Memory B cell (primary cell): ENCODE measurements around the gene PAPSS1.

Source experiments
- ATAC-seq: fragments of 150-1000 bp; cut with Tn5 transposase; 2 replicates; pipeline ENCODE4 v1.10.0; 2021; ENCODE audit warnings: low read depth, mild to moderate bottlenecking, moderate library complexity
- DNase-seq, 2 donors: peaks; one replicate each; pipeline ENCODE4 v3.0.0; 2022; ENCODE audit warnings: low spot score in 2 of 2
- H3K27ac Mint-ChIP-seq: one replicate; pipeline ENCODE4 v1.8.0; 2022; ENCODE audit warnings: mild to moderate bottlenecking, moderate library complexity, mixed read lengths
- H3K27me3 Mint-ChIP-seq: one replicate; pipeline ENCODE4 v1.8.0; 2022; ENCODE audit warnings: mixed read lengths
- H3K36me3 Mint-ChIP-seq: one replicate; pipeline ENCODE4 v1.8.0; 2022; ENCODE audit warnings: mild to moderate bottlenecking, mixed read lengths
- H3K4me1 Mint-ChIP-seq: one replicate; pipeline ENCODE4 v1.8.0; 2022; ENCODE audit warnings: mixed read lengths
- H3K4me3 Mint-ChIP-seq: one replicate; pipeline ENCODE4 v1.8.0; 2022; ENCODE audit warnings: mild to moderate bottlenecking, moderate library complexity, mixed read lengths
- H3K9me3 Mint-ChIP-seq: one replicate; pipeline ENCODE4 v1.8.0; 2022; ENCODE audit warnings: mixed read lengths

Gene PAPSS1

DNA sequence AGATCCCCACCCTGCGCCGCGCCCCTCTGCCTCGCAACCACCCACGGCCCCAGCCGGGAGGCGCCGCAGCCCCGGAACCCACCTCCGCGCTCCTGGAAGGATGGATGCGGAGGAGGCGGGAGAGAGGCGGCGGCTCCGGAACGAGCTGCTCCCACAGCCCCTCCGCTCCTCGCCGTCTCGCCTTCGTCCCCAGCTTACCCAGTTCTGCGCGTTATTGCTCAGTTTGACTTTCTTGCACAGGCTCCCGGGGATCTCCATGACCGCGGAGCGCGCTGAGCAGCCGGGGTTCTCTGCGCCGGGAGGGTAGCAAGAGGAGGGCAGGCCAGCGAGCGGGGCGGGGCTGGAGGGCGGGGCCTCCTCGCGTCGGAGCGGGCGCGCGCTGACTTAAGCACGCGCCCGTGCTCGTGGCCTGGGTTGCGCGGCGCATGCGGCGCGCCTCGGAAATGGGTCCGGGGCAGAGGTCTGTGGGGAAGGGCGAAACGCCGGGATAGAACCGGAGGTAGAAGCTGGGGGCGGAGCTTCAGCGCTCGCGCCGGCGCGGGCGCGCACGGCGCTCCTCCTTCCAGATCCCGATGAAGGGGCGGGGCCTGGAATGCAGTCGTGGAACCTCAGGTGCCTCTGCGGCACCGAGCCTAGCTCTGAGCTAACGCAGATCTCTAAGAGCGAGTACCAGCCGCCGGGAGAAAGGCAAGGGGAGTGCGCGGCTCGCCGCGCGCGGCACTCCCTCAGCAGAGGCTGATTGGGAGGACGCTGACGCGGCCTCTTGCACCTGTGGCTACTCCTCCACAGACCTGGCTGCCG, at the start of gene PAPSS1:
TSS of gene PAPSS1 (minus strand) at position 313 of the 801 bp plus-strand sequence. CDS start at position 258, 55 bp downstream.
- Mint-ChIP-seq H3K27ac (peak within 1 kb of the TSS; percentile 70), H3K4me1 (peaks cover 34% of the 10 kb centered on the region), H3K27me3 (no peaks in the 10 kb centered on the region), H3K4me3 (peak within 1 kb of the TSS; percentile 98), H3K36me3 (peaks cover 7% of the 10 kb centered on the region), H3K9me3 (no peaks in the 10 kb centered on the region)
- ATAC-seq (peak; percentile 82), DNase-seq (peak; percentile 86 to 92)

DNA sequence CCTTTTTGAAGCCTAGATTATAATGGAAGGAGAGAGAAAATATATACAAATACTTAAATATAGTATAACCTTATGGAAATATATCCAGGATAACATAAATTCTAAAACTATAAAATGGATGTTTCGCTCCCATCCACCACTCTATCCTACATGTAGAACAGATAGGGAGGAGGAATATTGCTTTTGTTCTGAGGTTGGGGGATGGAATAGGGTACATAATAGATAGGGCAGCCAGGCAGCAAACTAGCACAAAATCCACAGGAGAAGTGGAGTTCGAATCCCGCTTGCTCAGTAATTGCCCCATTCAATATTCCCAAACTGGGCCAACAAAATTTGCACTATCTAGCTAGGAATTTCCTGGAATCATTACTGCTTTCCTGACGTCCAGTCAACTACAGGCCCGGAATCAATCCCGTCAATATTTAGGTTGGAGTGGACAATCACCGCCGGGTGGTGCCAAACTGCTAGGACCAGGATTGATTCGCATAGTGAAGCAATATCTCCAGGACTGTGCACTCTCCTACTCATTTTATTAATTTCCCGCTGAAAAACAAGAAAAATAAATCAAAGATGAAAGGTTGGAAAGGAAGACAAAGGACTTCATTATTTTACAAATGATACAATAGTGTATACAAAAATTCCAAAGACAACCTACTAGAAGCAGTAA, 40.4 kb upstream of the PAPSS1 start:
- H3K4me3 Mint-ChIP-seq = no peak overlapping the region
- no peaks in the 10 kb centered on the region for H3K36me3 Mint-ChIP-seq
- no peaks in the 10 kb centered on the region for H3K9me3 Mint-ChIP-seq
- peaks cover 5% of the 10 kb centered on the region for H3K4me1 Mint-ChIP-seq
- peaks cover 5% of the 10 kb centered on the region for H3K27me3 Mint-ChIP-seq
- no peak overlapping the region for H3K27ac Mint-ChIP-seq
- DNase-seq (no peak), ATAC-seq (no peak)

DNA sequence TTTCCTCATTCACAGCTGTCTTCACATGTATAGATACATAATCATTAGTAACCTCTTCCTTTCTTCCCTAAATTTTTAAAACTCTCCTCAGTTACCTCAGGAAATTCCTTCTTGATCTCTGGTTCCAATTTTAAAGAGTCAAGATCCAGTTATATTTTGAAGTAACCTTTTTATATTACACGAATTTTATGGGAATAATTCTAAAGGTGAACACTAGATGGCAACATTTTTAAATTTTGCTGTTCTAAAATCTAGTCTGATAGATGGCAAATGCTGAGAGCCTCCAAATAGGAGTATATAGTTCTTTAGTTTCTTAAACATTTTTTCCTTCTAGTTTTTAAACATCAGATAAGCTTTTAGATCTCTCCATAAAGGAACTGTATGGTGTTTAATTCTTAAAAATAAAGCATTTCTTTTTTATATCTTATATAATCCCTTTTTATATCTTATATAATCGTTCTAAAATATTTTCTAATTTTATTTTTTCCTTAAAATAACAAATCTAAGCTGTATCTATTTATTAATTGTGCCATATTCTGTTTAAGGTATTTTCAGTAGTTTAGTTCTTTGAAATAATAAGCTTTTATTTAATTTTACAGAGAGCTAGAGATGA, 37.9 kb upstream of the PAPSS1 start:
- H3K4me1 Mint-ChIP-seq = peaks cover 8% of the 10 kb centered on the region
- H3K4me3 Mint-ChIP-seq = no peak overlapping the region
- no peaks in the 10 kb centered on the region for H3K36me3 Mint-ChIP-seq
- ATAC-seq (no peak), DNase-seq (no peak)
- no peaks in the 10 kb centered on the region for H3K27me3 Mint-ChIP-seq
- H3K27ac Mint-ChIP-seq = no peak overlapping the region
- no peaks in the 10 kb centered on the region for H3K9me3 Mint-ChIP-seq

DNA sequence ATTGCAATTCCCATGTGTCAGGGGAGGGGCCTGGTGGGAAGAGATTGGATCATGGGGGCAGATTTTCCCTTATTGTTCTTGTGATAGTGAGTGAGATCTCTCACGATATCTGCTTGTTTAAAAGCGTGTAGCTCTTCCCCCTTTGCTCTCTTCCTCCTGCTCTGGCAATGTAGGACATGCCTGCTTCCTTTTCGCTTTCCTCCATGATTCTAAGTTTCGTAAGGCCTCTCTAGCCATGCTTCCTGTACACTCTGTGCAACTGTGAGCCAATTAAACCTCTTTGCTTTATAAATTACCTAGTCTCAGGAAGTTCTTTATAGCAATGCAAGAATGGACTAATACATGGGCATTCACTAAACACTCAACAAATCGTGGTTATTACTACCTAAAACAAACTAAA, 37.2 kb upstream of the PAPSS1 start:
- ATAC-seq (no peak), DNase-seq (no peak)
- Mint-ChIP-seq H3K36me3 (no peaks in the 10 kb centered on the region), H3K9me3 (no peaks in the 10 kb centered on the region), H3K27ac (no peak overlapping the region), H3K4me1 (peaks cover 8% of the 10 kb centered on the region), H3K27me3 (no peaks in the 10 kb centered on the region), H3K4me3 (no peak overlapping the region)

DNA sequence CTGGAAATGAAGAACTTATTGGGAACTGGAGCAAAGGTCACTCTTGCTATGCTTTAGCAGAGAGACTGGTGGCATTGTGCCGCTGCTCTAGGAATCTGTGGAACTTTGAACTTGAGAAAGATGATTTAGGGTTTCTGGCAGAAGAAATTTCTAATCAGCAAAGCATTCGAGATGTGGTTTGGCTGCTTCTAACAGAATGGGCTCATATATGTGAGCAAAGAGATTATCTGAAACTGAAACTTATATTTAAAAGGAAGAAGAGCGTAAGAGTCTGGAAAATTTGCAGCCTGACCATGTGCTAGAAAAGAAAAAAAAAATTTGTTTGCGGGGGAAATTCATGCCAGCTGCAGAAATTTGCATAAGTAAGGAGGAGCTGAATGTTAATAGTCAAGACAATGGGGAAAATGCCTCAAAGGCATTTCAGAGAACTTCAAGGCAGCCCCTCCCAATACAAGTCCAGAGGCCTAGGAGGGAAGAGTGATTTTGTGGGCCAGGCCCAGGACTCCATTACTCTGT, 35.9 kb upstream of the PAPSS1 start:
- no peaks in the 10 kb centered on the region for H3K27me3 Mint-ChIP-seq
- ATAC-seq (peak; percentile 44), DNase-seq (no peak)
- no peaks in the 10 kb centered on the region for H3K9me3 Mint-ChIP-seq
- H3K27ac Mint-ChIP-seq = peak overlapping the region; percentile 21
- no peaks in the 10 kb centered on the region for H3K36me3 Mint-ChIP-seq
- H3K4me1 Mint-ChIP-seq = peaks cover 8% of the 10 kb centered on the region
- H3K4me3 Mint-ChIP-seq = no peak overlapping the region

DNA sequence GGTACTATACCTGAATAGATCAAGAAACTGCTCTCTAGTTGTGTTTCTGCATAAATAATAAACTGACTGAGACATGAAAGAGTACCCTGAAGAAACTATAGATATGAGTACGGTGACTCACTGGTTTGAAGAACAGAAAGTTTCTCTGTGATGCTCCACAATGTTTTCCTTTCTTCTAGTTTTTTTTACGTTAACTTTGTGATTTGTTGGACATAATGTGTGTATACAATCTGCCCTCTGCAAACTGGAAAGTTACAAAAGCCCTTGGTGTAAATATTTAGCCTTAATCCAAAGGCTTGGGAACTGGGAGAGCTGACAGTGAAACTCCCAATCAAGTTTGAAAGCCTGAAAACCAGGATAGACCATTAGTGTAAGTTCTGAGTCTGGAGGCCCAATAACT, 31.6 kb upstream of the PAPSS1 start:
- ATAC-seq (no peak), DNase-seq (no peak)
- H3K9me3 Mint-ChIP-seq = no peaks in the 10 kb centered on the region
- peaks cover 2% of the 10 kb centered on the region for H3K27me3 Mint-ChIP-seq
- no peak overlapping the region for H3K27ac Mint-ChIP-seq
- H3K4me3 Mint-ChIP-seq = no peak overlapping the region
- H3K4me1 Mint-ChIP-seq = peaks cover 8% of the 10 kb centered on the region
- no peaks in the 10 kb centered on the region for H3K36me3 Mint-ChIP-seq

DNA sequence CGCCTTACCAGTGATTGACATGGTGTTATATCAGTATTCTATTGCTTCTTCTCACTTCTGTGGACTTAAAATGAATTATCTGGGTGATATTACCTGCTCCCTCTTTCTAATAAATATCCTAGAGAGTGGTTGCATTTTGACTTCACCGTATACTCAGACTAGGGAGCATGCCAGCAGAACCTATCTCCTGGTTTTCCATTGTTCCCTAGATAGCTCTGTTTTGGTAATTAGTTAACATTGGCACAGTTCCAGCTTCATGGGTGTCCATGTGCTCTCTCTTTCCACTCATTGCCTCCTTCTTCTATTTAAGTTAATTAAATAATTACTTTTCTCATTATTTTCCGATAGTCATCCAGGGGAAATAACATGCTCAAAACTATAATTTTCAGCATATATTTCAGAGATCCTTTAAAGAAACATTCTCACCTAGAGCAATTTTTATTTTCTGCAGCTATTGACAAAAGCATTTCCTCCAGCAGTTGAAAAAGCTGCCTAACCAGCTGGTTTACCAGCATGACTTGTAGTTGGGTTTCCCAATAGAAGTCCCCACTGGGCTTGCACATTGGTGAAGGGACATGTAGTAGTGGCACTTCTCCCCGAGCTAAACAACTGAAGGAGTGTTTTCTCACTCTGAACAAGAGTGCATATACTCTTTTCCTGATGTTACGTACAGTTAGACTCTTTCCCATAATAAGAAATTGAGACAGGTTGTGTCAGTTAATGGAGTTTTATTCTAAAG, 27.9 kb upstream of the PAPSS1 start:
- Mint-ChIP-seq H3K4me1 (no peaks in the 10 kb centered on the region), H3K27me3 (peaks cover 6% of the 10 kb centered on the region), H3K9me3 (peaks cover 3% of the 10 kb centered on the region)

DNA sequence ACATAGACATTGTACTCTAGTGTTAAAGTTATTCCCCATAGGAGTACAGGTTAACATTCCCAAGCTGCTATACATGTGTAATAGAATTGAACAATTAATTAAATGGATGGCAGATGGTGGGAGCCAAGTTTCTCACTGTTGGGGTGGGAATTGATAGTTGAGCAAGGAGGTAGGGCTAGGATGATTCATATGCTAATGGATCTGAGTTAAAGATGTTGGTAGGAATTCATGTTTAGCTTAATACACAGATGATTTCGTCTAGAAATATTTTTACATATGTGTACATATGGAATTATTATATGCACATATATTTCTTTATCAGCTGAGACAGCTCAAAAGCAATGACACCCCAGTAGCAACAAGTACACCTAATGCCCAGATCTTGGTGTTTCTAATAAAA, 26.1 kb upstream of the PAPSS1 start:
- Mint-ChIP-seq H3K4me3 (no peak overlapping the region), H3K36me3 (no peaks in the 10 kb centered on the region), H3K27ac (no peak overlapping the region), H3K4me1 (no peaks in the 10 kb centered on the region), H3K9me3 (peaks cover 3% of the 10 kb centered on the region), H3K27me3 (peaks cover 6% of the 10 kb centered on the region)
- ATAC-seq (no peak), DNase-seq (no peak)

More for the DNA sequence above, 27.9 kb upstream of the PAPSS1 start:
- DNase-seq (no peak), ATAC-seq (no peak)
- H3K27ac Mint-ChIP-seq = no peak overlapping the region
- H3K4me3 Mint-ChIP-seq = no peak overlapping the region
- no peaks in the 10 kb centered on the region for H3K36me3 Mint-ChIP-seq

DNA sequence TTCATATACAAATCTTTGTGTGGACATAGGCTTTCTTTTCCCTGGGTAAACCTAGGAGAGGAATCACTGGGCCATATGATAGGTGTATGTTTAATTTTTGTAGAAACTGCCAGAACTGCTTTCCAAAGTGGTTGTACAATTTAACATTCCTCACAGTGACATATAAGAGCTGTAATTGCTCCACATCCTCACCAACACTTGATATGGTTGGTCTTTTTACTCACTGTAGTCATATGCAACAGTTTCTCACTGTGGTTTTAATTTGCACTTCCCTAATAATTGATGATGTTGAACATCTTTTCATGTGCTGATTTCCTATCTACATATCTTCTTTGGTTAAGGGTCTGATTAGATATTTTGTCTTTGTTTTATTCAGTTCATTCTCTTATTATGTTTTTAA, 24.5 kb upstream of the PAPSS1 start:
- peaks cover 3% of the 10 kb centered on the region for H3K9me3 Mint-ChIP-seq
- H3K27ac Mint-ChIP-seq = no peak overlapping the region
- H3K27me3 Mint-ChIP-seq = peaks cover 6% of the 10 kb centered on the region
- H3K4me1 Mint-ChIP-seq = no peaks in the 10 kb centered on the region
- H3K36me3 Mint-ChIP-seq = no peaks in the 10 kb centered on the region
- H3K4me3 Mint-ChIP-seq = no peak overlapping the region
- ATAC-seq (no peak), DNase-seq (no peak)

DNA sequence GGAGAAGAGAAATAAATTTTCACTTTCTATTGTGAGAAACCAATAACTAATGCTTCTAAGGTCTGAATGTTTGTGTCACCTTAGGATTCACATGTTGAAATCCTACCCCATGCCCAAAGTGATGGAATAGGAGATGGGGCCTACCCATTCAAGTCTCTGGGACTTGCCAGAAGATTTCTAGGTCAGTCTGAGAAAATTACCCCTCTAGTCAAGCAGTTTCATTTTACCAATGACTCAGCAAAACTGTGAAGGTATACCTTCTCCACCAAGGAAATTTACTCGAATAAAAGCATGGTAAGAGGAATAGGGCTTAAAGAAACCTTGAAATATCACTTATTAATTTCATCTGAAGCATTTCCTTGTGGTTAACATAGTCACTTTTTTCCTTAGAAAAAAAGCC, 23.5 kb upstream of the PAPSS1 start:
- ATAC-seq = no peak
- Mint-ChIP-seq H3K9me3 (peaks cover 3% of the 10 kb centered on the region), H3K27me3 (peaks cover 5% of the 10 kb centered on the region), H3K36me3 (no peaks in the 10 kb centered on the region), H3K4me3 (no peak overlapping the region), H3K4me1 (no peaks in the 10 kb centered on the region), H3K27ac (no peak overlapping the region)
- no peak for DNase-seq

DNA sequence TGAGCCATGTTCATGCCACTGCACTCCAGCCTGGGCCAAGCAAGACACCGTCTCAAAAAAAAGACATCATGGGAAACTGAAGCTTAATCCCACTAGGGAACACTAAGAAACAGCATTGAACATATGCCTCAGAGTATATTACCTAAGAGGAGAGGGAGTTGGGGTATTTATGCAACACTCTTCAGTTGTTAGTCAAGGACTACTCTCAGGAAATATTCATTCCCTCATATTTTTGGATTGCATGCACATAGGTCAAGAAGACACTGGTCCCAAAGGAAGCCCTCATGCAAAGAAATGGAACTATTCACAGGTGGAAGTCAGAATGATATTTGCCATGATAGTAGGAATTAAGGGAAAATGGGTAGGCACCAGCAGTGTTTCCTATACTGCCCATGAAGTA, 22.8 kb upstream of the PAPSS1 start:
- peaks cover 3% of the 10 kb centered on the region for H3K9me3 Mint-ChIP-seq
- no peaks in the 10 kb centered on the region for H3K4me1 Mint-ChIP-seq
- ATAC-seq (no peak), DNase-seq (no peak)
- no peak overlapping the region for H3K4me3 Mint-ChIP-seq
- no peak overlapping the region for H3K27ac Mint-ChIP-seq
- H3K36me3 Mint-ChIP-seq = no peaks in the 10 kb centered on the region
- peaks cover 3% of the 10 kb centered on the region for H3K27me3 Mint-ChIP-seq

DNA sequence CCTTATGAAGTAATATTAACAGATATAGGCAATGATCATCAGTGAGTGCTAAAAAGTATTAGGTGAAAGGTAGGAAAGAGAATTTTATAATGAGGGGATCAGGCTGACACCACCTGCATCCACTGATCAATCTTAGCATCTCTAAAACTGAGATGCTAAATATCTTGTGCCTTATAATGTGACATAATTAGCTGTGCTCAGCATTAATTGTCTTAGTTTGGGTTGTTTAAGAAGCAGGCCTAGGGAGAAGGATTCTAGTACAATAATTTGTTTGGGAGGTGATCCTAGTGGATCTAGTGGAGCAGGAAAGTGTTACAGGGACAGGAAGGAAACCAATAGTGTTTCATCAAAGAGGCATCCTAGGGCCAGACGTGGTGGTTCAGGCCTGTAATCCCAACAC, 22.2 kb upstream of the PAPSS1 start:
- Mint-ChIP-seq H3K27ac (no peak overlapping the region), H3K4me3 (no peak overlapping the region), H3K4me1 (no peaks in the 10 kb centered on the region), H3K27me3 (peaks cover 3% of the 10 kb centered on the region), H3K9me3 (peaks cover 3% of the 10 kb centered on the region), H3K36me3 (no peaks in the 10 kb centered on the region)
- DNase-seq = no peak
- ATAC-seq = no peak

DNA sequence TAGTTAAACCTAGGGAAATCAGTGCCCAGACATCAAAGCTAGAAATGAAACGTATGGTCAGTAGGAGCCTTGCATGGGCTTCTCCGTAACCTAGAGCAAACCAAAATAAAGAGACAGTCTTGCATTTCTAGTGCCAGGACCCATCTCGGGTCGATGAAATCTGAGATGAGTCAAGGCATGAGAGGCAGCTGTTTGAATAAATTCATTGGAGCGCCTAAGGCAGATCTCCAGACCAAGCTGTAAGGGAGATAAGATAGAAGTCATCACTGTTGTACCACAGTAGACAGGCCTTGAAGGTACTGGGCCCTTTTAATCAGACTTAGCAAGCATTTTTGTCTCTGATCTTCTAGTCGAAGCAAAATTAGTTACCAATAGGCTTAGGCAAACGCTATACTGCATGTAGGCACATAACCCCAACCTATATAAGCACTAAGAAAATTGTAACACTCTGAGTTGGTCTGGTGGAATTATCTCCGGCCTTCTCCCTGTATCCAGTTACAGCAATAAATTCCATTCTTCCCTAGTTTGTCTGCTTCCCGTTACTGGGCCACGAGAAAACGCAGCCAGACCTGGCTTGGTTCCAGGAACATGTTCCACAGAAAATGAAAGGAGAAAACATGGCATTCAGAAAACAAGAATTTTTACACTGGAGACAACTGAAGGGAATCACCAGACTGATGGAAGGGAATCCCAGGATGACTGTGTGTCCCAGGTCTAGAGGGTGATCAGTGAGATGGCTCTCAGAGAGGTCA, 21.1 kb upstream of the PAPSS1 start:
- DNase-seq = no peak
- ATAC-seq = no peak
- H3K27ac Mint-ChIP-seq = no peak overlapping the region
- peaks cover 3% of the 10 kb centered on the region for H3K9me3 Mint-ChIP-seq
- no peaks in the 10 kb centered on the region for H3K36me3 Mint-ChIP-seq
- H3K4me3 Mint-ChIP-seq = no peak overlapping the region
- H3K27me3 Mint-ChIP-seq = peaks cover 3% of the 10 kb centered on the region
- H3K4me1 Mint-ChIP-seq = no peaks in the 10 kb centered on the region
